GM19328 (cell line): Measurements from ENCODE around the gene TMOD2.

Experiments
- ATAC-seq: cut with Tn5 transposase; IDR thresholded peaks from one replicate; pipeline ENCODE4 v1.9.1; 2021; ENCODE audit warnings: mild to moderate bottlenecking, moderate library complexity; ENCODE audit not compliant: unreplicated experiment

The TMOD2 gene

DNA sequence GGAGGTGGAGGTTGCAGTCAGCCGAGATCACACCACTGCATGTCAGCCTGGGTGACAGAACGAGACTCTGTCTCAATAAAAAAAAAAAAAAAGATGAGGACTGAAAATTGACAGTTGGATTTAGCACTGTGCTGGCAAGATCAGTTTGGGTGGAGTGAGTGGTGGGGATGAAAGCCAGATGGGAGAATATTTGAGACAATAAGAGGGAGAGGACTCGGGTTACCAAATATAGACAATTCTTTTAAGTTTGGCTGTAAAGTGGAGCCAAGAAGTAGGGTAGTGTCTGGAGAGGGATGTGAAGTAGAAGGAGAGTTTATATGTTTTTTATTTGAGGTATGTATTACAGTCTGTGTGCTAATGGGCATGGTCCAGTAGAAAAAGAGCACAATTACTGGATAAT lies 98.5 kb downstream of the TMOD2 start:
- ATAC-seq = no peak

DNA sequence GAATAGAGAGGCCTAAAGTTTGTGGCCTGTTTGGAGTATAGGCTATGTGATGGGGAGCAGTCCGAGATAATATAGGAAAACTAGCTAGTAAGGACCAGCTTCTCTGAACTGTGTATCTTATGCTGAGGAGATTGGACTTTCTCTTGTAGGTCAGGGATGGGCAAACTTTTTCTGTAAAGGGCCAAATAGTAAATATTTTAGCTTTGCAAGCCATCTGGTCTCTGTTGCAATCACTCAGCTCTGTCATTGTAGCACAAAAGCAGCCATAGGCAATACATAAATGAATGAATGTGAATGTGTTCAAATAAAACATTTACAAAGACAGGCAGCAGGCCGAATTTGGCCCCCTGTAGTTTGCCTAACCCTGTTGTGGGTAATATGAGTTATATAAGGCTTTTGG lies 102.6 kb downstream of the TMOD2 start:
- ATAC-seq = no peak

DNA sequence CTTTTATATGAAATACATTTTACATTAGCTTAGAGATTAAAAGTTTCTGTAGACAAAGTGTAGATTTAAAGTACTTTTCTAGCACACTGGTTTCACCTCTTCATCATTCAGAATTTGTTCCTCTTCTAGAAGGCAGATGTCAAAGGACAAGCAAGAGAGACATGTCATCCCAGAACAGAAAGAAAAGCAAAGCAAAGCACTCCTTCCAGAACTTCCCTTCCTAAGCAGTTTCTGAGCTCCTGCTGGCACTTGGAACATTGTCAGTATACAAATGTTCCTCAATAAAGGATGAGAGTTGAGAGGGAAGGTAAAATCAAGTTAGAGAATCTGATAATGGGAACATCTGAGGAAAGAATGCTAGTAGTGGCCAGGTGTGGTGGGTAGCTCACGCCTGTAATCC lies 104.2 kb downstream of the TMOD2 start:
- no peak for ATAC-seq

DNA sequence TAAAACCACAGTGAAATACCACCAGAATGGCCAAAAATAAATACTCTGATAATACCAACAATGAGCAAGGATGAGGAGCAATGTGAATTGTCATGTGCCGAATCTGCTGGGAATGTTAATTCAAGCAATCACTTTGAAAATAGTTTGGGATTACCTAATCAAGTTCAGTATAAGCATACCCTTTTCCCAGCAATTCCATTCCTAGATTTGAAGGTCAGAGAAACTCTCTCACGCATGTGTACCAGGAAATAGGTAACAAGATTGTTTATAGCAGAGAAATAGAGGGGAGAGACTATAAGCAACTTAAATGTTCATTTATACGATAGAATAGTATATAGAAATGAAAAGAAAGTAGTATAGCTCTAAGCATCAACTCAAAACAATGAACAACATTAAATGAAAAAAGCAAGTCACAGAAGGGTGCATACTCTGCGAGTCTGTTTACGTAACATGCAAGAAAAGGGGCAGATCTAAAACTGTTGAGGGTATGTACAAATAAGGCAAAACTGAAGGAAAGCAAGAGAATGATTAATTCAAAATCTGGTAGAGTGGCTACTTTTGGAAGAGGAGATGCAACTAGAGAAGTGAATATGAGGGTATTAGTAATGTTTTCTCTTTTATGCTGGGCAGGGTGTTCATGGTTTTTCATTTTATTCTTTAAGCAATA lies 105.5 kb downstream of the TMOD2 start:
- ATAC-seq = no peak

DNA sequence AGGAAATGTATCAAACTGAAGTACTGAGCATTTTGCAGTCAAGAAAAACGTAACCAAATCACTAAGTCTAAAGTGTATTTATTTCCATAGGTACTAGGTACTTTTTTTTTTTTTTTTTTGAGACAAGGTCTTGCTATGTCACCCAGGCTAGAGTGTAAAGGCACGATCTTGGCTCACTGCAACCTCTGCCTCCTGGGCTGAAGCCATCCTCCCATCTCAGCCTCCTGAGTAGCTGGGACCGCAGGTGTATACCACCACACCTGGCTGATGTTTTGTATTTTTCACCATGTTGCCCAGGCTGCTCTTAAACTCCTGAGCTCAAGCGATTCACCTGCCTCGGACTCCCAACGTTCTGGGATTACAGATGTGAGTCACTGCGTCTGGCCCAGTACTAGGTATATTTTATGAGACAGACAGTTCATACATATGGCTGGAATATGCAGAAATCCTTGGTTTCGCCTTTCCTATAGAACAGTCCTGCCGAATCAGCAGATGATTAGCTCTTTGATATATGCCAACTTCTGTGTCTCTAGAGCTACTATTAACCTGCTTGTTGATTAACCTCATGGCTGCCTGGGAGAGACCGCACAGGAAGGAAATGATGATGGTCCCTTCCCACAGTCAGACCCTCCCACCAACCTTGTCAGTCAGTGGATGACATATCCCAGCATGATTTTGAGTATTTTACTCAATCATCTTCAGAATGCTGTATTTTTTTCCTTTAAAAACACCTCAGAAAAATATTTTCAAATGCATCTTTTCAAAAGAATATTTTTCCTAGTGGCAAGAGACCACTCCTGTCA lies 110.4 kb downstream of the TMOD2 start:
- no peak for ATAC-seq

DNA sequence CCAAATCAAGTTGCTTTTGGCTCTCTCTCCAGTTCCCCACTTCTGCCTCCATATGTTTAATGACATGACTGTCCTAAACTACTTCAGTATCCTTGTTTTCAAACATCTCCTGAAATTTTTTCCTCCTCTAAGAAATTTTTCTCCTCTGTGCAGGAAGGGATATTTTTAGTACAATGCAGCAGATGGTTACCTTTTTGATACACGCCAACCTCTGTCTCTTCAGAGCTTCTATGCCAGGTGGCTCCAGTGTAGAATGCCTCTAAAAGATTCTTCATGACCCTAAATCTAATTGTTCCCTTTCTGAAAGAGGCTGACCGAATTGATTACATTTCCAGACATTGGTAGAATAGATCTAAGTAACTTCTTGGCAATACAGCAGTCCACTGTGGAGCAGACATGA lies 111.7 kb downstream of the TMOD2 start:
- ATAC-seq = no peak

DNA sequence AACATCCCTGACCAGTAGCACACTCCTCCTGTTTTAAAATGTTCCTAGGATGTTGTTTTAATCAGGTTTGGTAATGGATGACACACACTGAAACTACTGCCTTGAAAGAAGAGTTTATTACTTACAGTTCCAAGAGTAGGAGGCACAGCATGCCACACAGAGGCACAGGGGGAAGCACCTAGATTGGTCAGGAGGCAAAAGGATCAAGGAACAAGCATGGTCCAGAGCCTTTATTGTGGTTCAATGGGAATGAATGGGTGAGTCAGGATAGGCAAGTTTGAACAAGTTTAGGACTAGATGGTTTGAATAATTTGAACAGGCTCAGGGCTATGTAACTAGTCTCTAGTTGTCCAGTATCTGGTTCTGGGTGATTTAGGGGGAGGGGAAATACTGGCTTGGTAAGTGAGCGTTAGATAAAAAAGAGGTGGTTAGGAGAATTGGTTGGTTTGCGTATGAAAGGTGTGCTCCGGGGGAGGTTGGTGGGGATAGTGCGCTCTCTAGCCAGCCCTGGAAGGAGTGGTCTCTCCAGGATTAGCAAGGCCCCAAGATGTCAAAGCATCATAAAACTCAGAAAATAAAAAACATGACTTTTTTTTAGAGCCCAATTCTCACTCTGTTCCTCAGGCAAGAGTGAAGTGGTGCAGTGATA lies 113.1 kb downstream of the TMOD2 start:
- ATAC-seq = no peak

DNA sequence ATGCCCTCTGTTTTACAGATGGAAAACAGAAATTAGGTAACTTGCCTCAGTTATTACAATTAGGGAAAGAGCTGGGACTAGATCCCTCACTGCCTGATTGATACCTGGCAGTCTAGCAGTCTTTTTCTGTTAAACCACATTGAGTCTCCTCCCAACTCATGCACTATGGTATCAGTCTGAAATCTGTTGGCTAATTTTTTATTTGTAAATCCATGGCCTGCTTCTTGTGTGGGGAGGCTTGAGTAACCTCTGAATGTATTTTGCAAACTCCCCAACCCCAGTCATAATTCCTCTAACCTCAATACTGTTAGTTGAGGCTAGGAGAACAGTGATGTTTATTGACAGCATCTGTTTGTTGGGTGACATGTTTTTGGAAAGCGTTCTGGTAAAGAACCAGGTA lies 113.9 kb downstream of the TMOD2 start:
- no peak for ATAC-seq
